Kidney epithelial cell (primary cell): ENCODE measurements around the gene GTF2IRD1. TPM values are rescaled to one million over a fixed set of nuclear protein-coding genes. Genes with fewer than 3 reads are reported as not detected.

Source experiments
- DNase-seq: peaks from one replicate; pipeline ENCODE4 v3.0.0-alpha.2; 2010; ENCODE audit warnings: low read depth
- H3K27me3 ChIP-seq: 2 replicates; pipeline ENCODE4 v1.6.0; 2011; ENCODE audit warnings: low read length; ENCODE audit not compliant: control insufficient read depth, insufficient read depth
- H3K36me3 ChIP-seq: 2 replicates; pipeline ENCODE4 v1.5.1; 2011; ENCODE audit warnings: low read length; ENCODE audit not compliant: control insufficient read depth, insufficient read depth
- H3K4me3 ChIP-seq: 2 replicates; pipeline ENCODE4 v1.5.1; 2011; ENCODE audit warnings: low read depth, mild to moderate bottlenecking, control low read depth, low read length
- total RNA-seq: library from RNA; depleted of rRNA; stranded (reverse); fragments of >200 nt; gene quantifications from 2 replicates; pipeline ENCODE4 v1.2.3, GENCODE V29; 2015
- TF ChIP-seq, protein P1 (sequence below): IDR thresholded peaks from 2 replicates; pipeline ENCODE4 v1.5.1; 2011; ENCODE audit warnings: mild to moderate bottlenecking, moderate library complexity, low read length, control low read depth, inconsistent platforms; ENCODE audit not compliant: insufficient read depth, poor library complexity, severe bottlenecking

GTF2IRD1 gene
- total RNA-seq, 1 donor from 2014 or later: 36.8 TPM

- TF ChIP-seq, protein P1, sequence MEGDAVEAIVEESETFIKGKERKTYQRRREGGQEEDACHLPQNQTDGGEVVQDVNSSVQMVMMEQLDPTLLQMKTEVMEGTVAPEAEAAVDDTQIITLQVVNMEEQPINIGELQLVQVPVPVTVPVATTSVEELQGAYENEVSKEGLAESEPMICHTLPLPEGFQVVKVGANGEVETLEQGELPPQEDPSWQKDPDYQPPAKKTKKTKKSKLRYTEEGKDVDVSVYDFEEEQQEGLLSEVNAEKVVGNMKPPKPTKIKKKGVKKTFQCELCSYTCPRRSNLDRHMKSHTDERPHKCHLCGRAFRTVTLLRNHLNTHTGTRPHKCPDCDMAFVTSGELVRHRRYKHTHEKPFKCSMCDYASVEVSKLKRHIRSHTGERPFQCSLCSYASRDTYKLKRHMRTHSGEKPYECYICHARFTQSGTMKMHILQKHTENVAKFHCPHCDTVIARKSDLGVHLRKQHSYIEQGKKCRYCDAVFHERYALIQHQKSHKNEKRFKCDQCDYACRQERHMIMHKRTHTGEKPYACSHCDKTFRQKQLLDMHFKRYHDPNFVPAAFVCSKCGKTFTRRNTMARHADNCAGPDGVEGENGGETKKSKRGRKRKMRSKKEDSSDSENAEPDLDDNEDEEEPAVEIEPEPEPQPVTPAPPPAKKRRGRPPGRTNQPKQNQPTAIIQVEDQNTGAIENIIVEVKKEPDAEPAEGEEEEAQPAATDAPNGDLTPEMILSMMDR: no peak
- DNase-seq: no peak
- Histone ChIP-seq H3K4me3 (no peak overlapping the region), H3K27me3 (no peaks in the 10 kb centered on the region), H3K36me3 (peaks cover 3% of the 10 kb centered on the region)
These were observed 137.1 kb downstream of the GTF2IRD1 start for GRCh38 chr7:74590813-74591212.

- DNase-seq: no peak
- TF ChIP-seq, protein P1: no peak
- Histone ChIP-seq H3K27me3 (no peaks in the 10 kb centered on the region), H3K36me3 (peaks cover 1% of the 10 kb centered on the region), H3K4me3 (no peak overlapping the region)
These were observed 144.9 kb downstream of the GTF2IRD1 start for GRCh38 chr7:74598558-74598957.

DNA sequence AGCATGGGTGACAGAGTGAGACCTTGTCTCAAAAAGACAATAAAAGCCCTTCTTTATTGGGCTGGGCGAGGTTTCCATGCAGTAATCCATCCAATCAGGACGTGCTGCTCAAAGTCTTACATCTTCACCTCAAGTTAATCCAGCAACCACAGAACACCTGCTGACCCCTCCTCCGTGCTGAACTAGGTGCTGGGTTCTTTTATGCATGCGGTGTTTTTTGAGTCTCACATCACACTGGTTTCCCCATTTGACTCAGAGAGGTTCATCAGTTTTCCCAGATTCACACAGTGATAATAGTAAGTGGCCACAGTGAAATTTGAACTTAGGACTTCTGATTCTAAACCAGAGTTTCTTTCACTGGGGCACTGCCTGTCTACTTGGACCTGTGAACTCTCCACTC is 145.5 kb downstream of the GTF2IRD1 start:
- DNase-seq: no peak
- TF ChIP-seq, protein P1: no peak
- Histone ChIP-seq H3K36me3 (peaks cover 1% of the 10 kb centered on the region), H3K27me3 (no peaks in the 10 kb centered on the region), H3K4me3 (no peak overlapping the region)

DNA sequence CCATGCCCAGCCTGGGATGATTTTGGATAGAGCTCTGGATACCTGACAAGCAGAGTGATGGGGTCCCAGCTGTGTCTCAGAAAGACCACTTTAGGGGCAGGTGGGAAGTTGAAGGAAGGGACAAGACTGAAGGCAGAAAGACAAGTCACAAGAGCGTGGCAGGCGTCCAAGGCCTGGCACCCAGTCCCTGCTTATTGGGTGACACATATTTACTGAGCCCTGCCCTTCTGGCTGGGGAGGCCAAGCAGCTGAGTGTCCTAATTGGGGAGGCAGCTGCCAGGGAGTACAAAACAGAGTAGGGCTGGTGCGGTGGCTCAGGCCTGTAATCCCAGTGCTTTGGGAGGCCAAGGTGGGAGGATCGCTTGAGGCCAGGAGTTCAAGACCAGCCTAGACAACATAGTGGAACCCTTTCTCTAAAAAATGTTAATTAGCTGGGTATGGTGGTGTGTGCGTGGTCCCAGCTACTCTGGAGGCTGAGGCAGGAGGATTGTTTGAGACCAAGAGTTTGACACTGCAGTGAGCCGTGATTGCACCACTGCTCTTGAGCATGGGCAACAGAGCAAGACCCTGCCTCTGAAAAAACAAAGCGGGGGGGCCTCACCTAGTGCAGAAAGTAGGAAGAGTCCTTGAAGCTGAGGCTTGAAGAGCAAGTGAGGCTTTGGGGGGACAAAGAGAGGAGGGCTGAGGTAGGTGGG is 150.8 kb downstream of the GTF2IRD1 start:
- TF ChIP-seq, protein P1: no peak
- no peak for DNase-seq
- Histone ChIP-seq H3K27me3 (no peaks in the 10 kb centered on the region), H3K36me3 (no peaks in the 10 kb centered on the region), H3K4me3 (no peak overlapping the region)

DNA sequence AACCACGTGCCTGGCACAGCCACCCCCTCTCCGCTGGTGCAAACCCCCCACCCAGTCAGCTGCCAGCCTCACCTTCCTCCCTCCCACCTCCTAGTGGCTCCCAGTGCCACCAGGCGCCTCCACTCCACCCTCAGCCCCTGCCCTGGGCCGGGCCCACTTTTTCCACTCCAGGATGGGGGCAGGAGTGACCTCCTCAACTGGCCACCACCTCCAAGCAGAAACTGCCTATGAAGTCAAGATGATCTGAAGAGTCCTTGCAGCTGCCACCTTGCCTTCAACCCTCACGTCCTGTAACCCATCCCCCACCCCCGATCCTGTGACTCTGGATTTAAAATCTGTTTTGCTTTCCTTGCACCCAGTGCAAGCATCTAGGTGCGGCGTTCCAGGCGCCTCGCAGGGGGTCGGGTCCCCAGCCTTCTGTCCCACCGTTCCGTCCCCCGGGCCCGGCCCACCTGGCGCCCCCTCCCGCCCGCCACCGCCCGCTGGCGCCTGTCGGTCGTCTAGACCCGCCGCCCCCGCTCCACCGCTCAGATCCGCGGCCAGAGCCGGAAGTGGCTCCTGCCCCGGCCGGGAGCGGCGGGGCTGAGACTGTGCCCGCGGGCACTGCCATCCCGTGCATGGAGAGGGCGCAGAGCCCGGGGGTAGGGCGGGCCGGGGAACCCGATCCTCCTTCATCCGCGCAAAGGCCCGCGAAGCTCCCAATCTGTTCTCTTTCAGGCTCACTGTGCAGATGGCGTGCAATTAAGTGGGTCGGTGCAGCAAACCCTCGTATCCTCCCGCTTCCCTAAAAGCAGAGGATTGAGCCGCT is 152.6 kb downstream of the GTF2IRD1 start:
- TF ChIP-seq, protein P1: no peak
- no peaks in the 10 kb centered on the region for H3K27me3 ChIP-seq
- no peak for DNase-seq

More for the DNA sequence above, 152.6 kb downstream of the GTF2IRD1 start:
- Histone ChIP-seq H3K36me3 (no peaks in the 10 kb centered on the region), H3K4me3 (no peak overlapping the region)
